Measurements from ENCODE around the gene PLA2G2F. TPM values are rescaled to one million over a fixed set of nuclear protein-coding genes. Genes with fewer than 3 reads are reported as not detected.

The PLA2G2F gene
- total and polyA plus RNA-seq, 2 experiments from 2014 or later = not detected

- H3K79me2 ChIP-seq (replicated peaks; ENCODE audit: insufficient read depth) = no peaks in the 10 kb centered on the region
- H3K4me2 ChIP-seq = no peak overlapping the region
- no peaks in the 10 kb centered on the region for H3K36me3 Mint-ChIP-seq (ENCODE audit: low read depth)
- no peaks in the 10 kb centered on the region for H3K4me1 ChIP-seq (ENCODE audit: insufficient read depth)
- H3K27ac Mint-ChIP-seq = no peak overlapping the region
- H4K20me1 ChIP-seq (replicated peaks; ENCODE audit: insufficient read depth) = no peaks in the 10 kb centered on the region
- H3K4me3 Mint-ChIP-seq = no peak overlapping the region
- no peaks in the 10 kb centered on the region for H3F3A ChIP-seq (replicated peaks; ENCODE audit: low read depth)
- DNase-seq (ENCODE audit: low spot score) (no peak), ATAC-seq (no peak)
- no peaks in the 10 kb centered on the region for H3K9me3 Mint-ChIP-seq
- H3K36me3 ChIP-seq (ENCODE audit: insufficient read depth) = no peaks in the 10 kb centered on the region
- H2AFZ ChIP-seq = no peak overlapping the region
- no peak overlapping the region for H3K27ac ChIP-seq (ENCODE audit: low read depth)
- no peak overlapping the region for H3K4me3 ChIP-seq
- H3K9me2 ChIP-seq (ENCODE audit: insufficient read depth) = no peaks in the 10 kb centered on the region
- TF ChIP-seq NANOG (IDR thresholded peaks at IDR 0.05; ENCODE audit: borderline replicate concordance) = no peak
- TF ChIP-seq, protein P1, sequence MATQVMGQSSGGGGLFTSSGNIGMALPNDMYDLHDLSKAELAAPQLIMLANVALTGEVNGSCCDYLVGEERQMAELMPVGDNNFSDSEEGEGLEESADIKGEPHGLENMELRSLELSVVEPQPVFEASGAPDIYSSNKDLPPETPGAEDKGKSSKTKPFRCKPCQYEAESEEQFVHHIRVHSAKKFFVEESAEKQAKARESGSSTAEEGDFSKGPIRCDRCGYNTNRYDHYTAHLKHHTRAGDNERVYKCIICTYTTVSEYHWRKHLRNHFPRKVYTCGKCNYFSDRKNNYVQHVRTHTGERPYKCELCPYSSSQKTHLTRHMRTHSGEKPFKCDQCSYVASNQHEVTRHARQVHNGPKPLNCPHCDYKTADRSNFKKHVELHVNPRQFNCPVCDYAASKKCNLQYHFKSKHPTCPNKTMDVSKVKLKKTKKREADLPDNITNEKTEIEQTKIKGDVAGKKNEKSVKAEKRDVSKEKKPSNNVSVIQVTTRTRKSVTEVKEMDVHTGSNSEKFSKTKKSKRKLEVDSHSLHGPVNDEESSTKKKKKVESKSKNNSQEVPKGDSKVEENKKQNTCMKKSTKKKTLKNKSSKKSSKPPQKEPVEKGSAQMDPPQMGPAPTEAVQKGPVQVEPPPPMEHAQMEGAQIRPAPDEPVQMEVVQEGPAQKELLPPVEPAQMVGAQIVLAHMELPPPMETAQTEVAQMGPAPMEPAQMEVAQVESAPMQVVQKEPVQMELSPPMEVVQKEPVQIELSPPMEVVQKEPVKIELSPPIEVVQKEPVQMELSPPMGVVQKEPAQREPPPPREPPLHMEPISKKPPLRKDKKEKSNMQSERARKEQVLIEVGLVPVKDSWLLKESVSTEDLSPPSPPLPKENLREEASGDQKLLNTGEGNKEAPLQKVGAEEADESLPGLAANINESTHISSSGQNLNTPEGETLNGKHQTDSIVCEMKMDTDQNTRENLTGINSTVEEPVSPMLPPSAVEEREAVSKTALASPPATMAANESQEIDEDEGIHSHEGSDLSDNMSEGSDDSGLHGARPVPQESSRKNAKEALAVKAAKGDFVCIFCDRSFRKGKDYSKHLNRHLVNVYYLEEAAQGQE (IDR thresholded peaks at IDR 0.05; ENCODE audit: unreplicated experiment) = no peak
- TF ChIP-seq POLR2AphosphoS5 (IDR thresholded peaks at IDR 0.05; ENCODE audit: low read depth) = no peak
- no peak for TF ChIP-seq ZNF331 (CRISPR knock-in tag; IDR thresholded peaks at IDR 0.05; ENCODE audit: low read depth)
- no peak for TF ChIP-seq JUNB (IDR thresholded peaks at IDR 0.05; ENCODE audit: unreplicated experiment)
- no peak for TF ChIP-seq EZH2 (IDR thresholded peaks at IDR 0.05; ENCODE audit: low read depth, unreplicated experiment)
- TF ChIP-seq EZH2phosphoT487 (IDR thresholded peaks at IDR 0.05; ENCODE audit: unreplicated experiment) = no peak
- TF ChIP-seq, protein P2, sequence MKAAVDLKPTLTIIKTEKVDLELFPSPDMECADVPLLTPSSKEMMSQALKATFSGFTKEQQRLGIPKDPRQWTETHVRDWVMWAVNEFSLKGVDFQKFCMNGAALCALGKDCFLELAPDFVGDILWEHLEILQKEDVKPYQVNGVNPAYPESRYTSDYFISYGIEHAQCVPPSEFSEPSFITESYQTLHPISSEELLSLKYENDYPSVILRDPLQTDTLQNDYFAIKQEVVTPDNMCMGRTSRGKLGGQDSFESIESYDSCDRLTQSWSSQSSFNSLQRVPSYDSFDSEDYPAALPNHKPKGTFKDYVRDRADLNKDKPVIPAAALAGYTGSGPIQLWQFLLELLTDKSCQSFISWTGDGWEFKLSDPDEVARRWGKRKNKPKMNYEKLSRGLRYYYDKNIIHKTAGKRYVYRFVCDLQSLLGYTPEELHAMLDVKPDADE (IDR thresholded peaks at IDR 0.05) = no peak
- TF ChIP-seq, protein P3, sequence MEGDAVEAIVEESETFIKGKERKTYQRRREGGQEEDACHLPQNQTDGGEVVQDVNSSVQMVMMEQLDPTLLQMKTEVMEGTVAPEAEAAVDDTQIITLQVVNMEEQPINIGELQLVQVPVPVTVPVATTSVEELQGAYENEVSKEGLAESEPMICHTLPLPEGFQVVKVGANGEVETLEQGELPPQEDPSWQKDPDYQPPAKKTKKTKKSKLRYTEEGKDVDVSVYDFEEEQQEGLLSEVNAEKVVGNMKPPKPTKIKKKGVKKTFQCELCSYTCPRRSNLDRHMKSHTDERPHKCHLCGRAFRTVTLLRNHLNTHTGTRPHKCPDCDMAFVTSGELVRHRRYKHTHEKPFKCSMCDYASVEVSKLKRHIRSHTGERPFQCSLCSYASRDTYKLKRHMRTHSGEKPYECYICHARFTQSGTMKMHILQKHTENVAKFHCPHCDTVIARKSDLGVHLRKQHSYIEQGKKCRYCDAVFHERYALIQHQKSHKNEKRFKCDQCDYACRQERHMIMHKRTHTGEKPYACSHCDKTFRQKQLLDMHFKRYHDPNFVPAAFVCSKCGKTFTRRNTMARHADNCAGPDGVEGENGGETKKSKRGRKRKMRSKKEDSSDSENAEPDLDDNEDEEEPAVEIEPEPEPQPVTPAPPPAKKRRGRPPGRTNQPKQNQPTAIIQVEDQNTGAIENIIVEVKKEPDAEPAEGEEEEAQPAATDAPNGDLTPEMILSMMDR (conservative IDR thresholded peaks at IDR 0.05; ENCODE audit: low read depth in 2 of 2) = no peak
- no peak for TF ChIP-seq CREB1 (CRISPR knock-in tag; IDR thresholded peaks at IDR 0.05; ENCODE audit: low read depth)
- TF ChIP-seq STAT1 (IDR thresholded peaks at IDR 0.05; ENCODE audit: unreplicated experiment) = no peak
- TF ChIP-seq ZNF114 (CRISPR knock-in tag; IDR thresholded peaks at IDR 0.05) = no peak
- TF ChIP-seq, protein P4, sequence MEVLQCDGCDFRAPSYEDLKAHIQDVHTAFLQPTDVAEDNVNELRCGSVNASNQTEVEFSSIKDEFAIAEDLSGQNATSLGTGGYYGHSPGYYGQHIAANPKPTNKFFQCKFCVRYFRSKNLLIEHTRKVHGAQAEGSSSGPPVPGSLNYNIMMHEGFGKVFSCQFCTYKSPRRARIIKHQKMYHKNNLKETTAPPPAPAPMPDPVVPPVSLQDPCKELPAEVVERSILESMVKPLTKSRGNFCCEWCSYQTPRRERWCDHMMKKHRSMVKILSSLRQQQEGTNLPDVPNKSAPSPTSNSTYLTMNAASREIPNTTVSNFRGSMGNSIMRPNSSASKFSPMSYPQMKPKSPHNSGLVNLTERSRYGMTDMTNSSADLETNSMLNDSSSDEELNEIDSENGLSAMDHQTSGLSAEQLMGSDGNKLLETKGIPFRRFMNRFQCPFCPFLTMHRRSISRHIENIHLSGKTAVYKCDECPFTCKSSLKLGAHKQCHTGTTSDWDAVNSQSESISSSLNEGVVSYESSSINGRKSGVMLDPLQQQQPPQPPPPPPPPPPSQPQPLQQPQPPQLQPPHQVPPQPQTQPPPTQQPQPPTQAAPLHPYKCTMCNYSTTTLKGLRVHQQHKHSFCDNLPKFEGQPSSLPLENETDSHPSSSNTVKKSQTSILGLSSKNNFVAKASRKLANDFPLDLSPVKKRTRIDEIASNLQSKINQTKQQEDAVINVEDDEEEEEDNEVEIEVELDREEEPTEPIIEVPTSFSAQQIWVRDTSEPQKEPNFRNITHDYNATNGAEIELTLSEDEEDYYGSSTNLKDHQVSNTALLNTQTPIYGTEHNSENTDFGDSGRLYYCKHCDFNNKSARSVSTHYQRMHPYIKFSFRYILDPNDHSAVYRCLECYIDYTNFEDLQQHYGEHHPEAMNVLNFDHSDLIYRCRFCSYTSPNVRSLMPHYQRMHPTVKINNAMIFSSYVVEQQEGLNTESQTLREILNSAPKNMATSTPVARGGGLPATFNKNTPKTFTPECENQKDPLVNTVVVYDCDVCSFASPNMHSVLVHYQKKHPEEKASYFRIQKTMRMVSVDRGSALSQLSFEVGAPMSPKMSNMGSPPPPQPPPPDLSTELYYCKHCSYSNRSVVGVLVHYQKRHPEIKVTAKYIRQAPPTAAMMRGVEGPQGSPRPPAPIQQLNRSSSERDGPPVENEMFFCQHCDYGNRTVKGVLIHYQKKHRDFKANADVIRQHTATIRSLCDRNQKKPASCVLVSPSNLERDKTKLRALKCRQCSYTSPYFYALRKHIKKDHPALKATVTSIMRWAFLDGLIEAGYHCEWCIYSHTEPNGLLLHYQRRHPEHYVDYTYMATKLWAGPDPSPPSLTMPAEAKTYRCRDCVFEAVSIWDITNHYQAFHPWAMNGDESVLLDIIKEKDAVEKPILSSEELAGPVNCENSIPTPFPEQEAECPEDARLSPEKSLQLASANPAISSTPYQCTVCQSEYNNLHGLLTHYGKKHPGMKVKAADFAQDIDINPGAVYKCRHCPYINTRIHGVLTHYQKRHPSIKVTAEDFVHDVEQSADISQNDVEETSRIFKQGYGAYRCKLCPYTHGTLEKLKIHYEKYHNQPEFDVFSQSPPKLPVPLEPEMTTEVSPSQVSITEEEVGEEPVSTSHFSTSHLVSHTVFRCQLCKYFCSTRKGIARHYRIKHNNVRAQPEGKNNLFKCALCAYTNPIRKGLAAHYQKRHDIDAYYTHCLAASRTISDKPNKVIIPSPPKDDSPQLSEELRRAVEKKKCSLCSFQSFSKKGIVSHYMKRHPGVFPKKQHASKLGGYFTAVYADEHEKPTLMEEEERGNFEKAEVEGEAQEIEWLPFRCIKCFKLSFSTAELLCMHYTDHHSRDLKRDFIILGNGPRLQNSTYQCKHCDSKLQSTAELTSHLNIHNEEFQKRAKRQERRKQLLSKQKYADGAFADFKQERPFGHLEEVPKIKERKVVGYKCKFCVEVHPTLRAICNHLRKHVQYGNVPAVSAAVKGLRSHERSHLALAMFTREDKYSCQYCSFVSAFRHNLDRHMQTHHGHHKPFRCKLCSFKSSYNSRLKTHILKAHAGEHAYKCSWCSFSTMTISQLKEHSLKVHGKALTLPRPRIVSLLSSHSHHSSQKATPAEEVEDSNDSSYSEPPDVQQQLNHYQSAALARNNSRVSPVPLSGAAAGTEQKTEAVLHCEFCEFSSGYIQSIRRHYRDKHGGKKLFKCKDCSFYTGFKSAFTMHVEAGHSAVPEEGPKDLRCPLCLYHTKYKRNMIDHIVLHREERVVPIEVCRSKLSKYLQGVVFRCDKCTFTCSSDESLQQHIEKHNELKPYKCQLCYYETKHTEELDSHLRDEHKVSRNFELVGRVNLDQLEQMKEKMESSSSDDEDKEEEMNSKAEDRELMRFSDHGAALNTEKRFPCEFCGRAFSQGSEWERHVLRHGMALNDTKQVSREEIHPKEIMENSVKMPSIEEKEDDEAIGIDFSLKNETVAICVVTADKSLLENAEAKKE (CRISPR knock-in tag; IDR thresholded peaks at IDR 0.05) = no peak
- H3K4me1 Mint-ChIP-seq = peaks cover 13% of the 10 kb centered on the region
- H3K27me3 Mint-ChIP-seq (ENCODE audit: insufficient read depth, low read depth, poor library complexity) = peaks cover 5% of the 10 kb centered on the region
- no peaks in the 10 kb centered on the region for H3K27me3 ChIP-seq (ENCODE audit: insufficient read depth)
These were observed 33.0 kb downstream of the PLA2G2F start for GRCh38 chr1:20172033-20172590.
